Thyroid gland (tissue), 4 donors: ENCODE data around the gene TMEM223. TPM values are rescaled to one million over a fixed set of nuclear protein-coding genes. Genes with fewer than 3 reads are reported as not detected.
A peak's percentile ranks its signal among the peaks of the same experiment; 100 is the strongest.
"Not testable (repeated sequence)": the region's sequence is repeated elsewhere in the genome, so short reads cannot be mapped to it uniquely, and the experiment has no call there.

Experiments used
- DNase-seq, 2 donors: peaks; one replicate each; pipeline ENCODE4 v3.0.0-alpha.2; 2019
- H3K27ac ChIP-seq, 3 donors: fragments of 200-600 bp; sonication (generic); 1 replicate in 2 of 3; 2 replicates in 1 of 3; pipeline ENCODE4 v1.5.1; 2016 to 2019; ENCODE audit warnings: mild to moderate bottlenecking in 1 of 3, moderate library complexity in 1 of 3
- H3K27me3 ChIP-seq: fragments of 200-600 bp; sonication (generic); one replicate; pipeline ENCODE4 v1.5.1; 2019
- H3K36me3 ChIP-seq, 2 donors: fragments of 200-600 bp; sonication (generic); one replicate each; pipeline ENCODE4 v1.5.1; 2016 to 2019
- H3K4me1 ChIP-seq, 2 donors: fragments of 200-600 bp; sonication (generic); one replicate each; pipeline ENCODE4 v1.5.1; 2017 to 2019
- H3K4me3 ChIP-seq, 3 donors: fragments of 200-600 bp; sonication (generic); replicated peaks in 1 of 3; 1 replicate in 2 of 3; 2 replicates in 1 of 3; pipeline ENCODE4 v1.5.1; 2016; ENCODE audit warnings: mild to moderate bottlenecking in 1 of 3
- H3K9me3 ChIP-seq: fragments of 200-600 bp; sonication (generic); one replicate; pipeline ENCODE4 v1.5.1; 2017
- CTCF ChIP-seq, 6 experiments: fragments of 200-600 bp in 3 of 6; fragments of 450-650 bp in 3 of 6; sonication (generic) in 3 of 6; IDR thresholded peaks; one replicate each; pipeline ENCODE4 v1.5.1; 2016 to 2019; ENCODE audit warnings: antibody characterized with exemption in 6 of 6, mild to moderate bottlenecking in 2 of 6, inconsistent platforms in 1 of 6, moderate library complexity in 1 of 6
- POLR2A ChIP-seq, 2 donors: fragments of 450-650 bp; IDR thresholded peaks; one replicate each; pipeline ENCODE4 v1.6.1; 2017; ENCODE audit warnings: antibody characterized with exemption in 2 of 2, mild to moderate bottlenecking in 2 of 2, moderate library complexity in 1 of 2
- WGBS, 2 donors: methylation state at CpG; one replicate each; pipeline ENCODE4 v1.1.5; 2017; 5-methylcytosine and 5-hydroxymethylcytosine counted together
- intact Hi-C: fragments of 100-400 bp; cut with DNase I; formaldehyde crosslinking; loops from one replicate; pipeline ENCODE4 v1.15.1; 2023
- total RNA-seq, 4 donors: library from RNA; depleted of rRNA; stranded (reverse); fragments of >200 nt; gene quantifications; one replicate each; pipeline ENCODE4 v1.2.3, GENCODE V29; 2016

The TMEM223 gene, protein sequence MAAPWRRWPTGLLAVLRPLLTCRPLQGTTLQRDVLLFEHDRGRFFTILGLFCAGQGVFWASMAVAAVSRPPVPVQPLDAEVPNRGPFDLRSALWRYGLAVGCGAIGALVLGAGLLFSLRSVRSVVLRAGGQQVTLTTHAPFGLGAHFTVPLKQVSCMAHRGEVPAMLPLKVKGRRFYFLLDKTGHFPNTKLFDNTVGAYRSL
- total RNA-seq: 10 to 100 TPM in 3 of 4 donors, 1 to 10 TPM in 1; 9.1 to 46.5 (median 29.7) TPM

GRCh38 chr11:62791501-62792201 is at the start of gene TMEM223:
Gene TMEM223, minus strand, starts transcription at chr11:62792006. Its CDS starts 12 bp downstream, at chr11:62791994.
- peak; percentile 88 to 90 for DNase-seq
- intact Hi-C loops: no loop called here
- Histone ChIP-seq H3K27me3 (no peaks in the 10 kb centered on the region), H3K27ac (peak within 1 kb of the TSS; percentile 47 to 82 (median 62)), H3K36me3 (peaks cover 34 to 36% of the 10 kb centered on the region in 2 donors), H3K9me3 (no peaks in the 10 kb centered on the region), H3K4me1 (peaks cover 20 to 27% of the 10 kb centered on the region in 2 donors), H3K4me3 (peak within 1 kb of the TSS; percentile 71 to 89 (median 72))
- TF ChIP-seq POLR2A (IDR thresholded peaks at IDR 0.05) (peak; percentile 26 to 86), CTCF (IDR thresholded peaks at IDR 0.05) (no peak)
- 1 to 2% methylated on average over 21 to 24 of the region's 58 CpGs for WGBS, 2 donors

GRCh38 chr11:62840721-62841360 is 49.0 kb upstream of the TMEM223 start:
- H3K27me3 ChIP-seq, H3K36me3 ChIP-seq, H3K9me3 ChIP-seq, intact Hi-C loops: not testable (repeated sequence)
- peaks cover 6 to 12% of the 10 kb centered on the region in 2 donors for H3K4me1 ChIP-seq
- whole genome bisulfite sequencing, 2 donors: 2 to 3% methylated on average over 40 to 41 of the region's 41 CpGs
- H3K4me3 ChIP-seq: peak overlapping the region in 2 of 3 donors; percentile 63 to 88
- H3K27ac ChIP-seq: peak overlapping the region; percentile 99 to 100 (median 100)
- peak; percentile 70 to 75 for DNase-seq

- H3K36me3 ChIP-seq: peaks cover 0 to 4% of the 10 kb centered on the region in 2 donors
- peaks cover 6 to 12% of the 10 kb centered on the region in 2 donors for H3K4me1 ChIP-seq
- intact Hi-C loops: loop anchor here (10.0 kb wide), 1 partner anchor 54 kb away; the partner anchor contains the start of gene TMEM179B
- H3K27ac ChIP-seq: peak within 1 kb of the TSS; percentile 99 to 100 (median 100)
- no peaks in the 10 kb centered on the region for H3K9me3 ChIP-seq
- peak; percentile 90 to 93 for DNase-seq
- WGBS, 2 donors: 0 to 1% methylated on average over 36 to 49 of the region's 62 CpGs
- peak within 1 kb of the TSS; percentile 63 to 88 (median 70) for H3K4me3 ChIP-seq
- H3K27me3 ChIP-seq: no peaks in the 10 kb centered on the region
- peak in 1 of 6 experiments; percentile 20 for TF ChIP-seq CTCF (IDR thresholded peaks at IDR 0.05)
- peak; percentile 77 to 95 for TF ChIP-seq POLR2A (IDR thresholded peaks at IDR 0.05)
These were observed 47.5 kb upstream of the TMEM223 start, which contains the start of gene WDR74 for GRCh38 chr11:62839050-62839945. Gene WDR74, minus strand, starts transcription at chr11:62839590. Its CDS starts 20 bp downstream, at chr11:62839570.

DNA sequence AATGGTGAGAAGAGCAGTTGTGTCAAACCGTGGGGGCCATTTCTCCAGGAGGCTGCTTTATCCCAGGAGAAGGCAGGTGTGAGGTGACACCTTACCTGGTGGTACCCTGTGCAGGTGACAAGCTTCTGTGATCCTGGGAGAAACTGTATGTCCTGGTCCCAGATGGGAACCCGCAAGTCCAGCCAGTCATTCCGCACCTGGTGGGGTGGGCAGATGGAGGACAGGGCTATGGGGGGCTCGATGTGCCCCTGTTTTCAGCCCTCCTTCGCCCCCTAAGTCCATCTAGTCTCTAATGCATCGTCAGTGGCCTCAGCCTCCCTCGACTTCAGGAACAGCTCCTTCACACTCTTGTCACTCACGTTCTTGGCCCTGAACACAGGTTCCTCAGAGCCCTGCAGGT is 43.5 kb upstream of the TMEM223 start:
- Histone ChIP-seq H3K4me3 (no peak overlapping the region), H3K36me3 (peaks cover 0 to 4% of the 10 kb centered on the region in 2 donors), H3K27me3 (no peaks in the 10 kb centered on the region), H3K27ac (no peak overlapping the region), H3K9me3 (no peaks in the 10 kb centered on the region), H3K4me1 (peaks cover 15 to 19% of the 10 kb centered on the region in 2 donors)
- TF ChIP-seq CTCF (IDR thresholded peaks at IDR 0.05) (no peak), POLR2A (IDR thresholded peaks at IDR 0.05) (no peak)
- WGBS, 2 donors: 88 to 93% methylated on average over 8 of the region's 8 CpGs
- DNase-seq: no peak
- intact Hi-C loops: loop anchor here (10.0 kb wide), 1 partner anchor 51 kb away; the partner anchor contains the start of gene TMEM179B
